Measurements from ENCODE around the gene CEBPA.

- no peak for TF ChIP-seq CTCF (IDR thresholded peaks at IDR 0.05; ENCODE audit: insufficient read depth, low read length)
- peak; percentile 33; the same call in 1 of the 2 replicates for TF ChIP-seq POLR2AphosphoS5 (IDR thresholded peaks at IDR 0.05; ENCODE audit: low read depth)
- TF ChIP-seq REST (IDR thresholded peaks at IDR 0.05; ENCODE audit: insufficient replicate concordance, low read depth), result no peak
- no peak for TF ChIP-seq SPI1 (IDR thresholded peaks at IDR 0.05; ENCODE audit: borderline replicate concordance, low read depth)
- no peak for TF ChIP-seq GABPA (IDR thresholded peaks at IDR 0.05; ENCODE audit: low read depth)
These were observed 38.9 kb downstream of the CEBPA start for GRCh38 chr19:33263325-33264023.

Measured in HL-60 (cell line).